Measurements from ENCODE around the gene LIMA1.

LIMA1 gene

GRCh38 chr12:50215033-50215432, 68.3 kb downstream of the LIMA1 start:
- no peak for DNase-seq (ENCODE audit: low spot score)

- DNase-seq (ENCODE audit: low spot score) = no peak
Measured at GRCh38 chr12:50214018-50214417, 69.3 kb downstream of the LIMA1 start.

- no peak for DNase-seq (ENCODE audit: low spot score)
Measured at GRCh38 chr12:50213439-50213838, 69.9 kb downstream of the LIMA1 start.

GRCh38 chr12:50212071-50212467, 71.3 kb downstream of the LIMA1 start:
- DNase-seq (ENCODE audit: low spot score) = no peak

GRCh38 chr12:50211392-50212070, 71.8 kb downstream of the LIMA1 start:
- no peak for DNase-seq (ENCODE audit: low spot score)

GRCh38 chr12:50207424-50207823, 75.9 kb downstream of the LIMA1 start:
- no peak for DNase-seq (ENCODE audit: low spot score)

GRCh38 chr12:50205648-50206047, 77.7 kb downstream of the LIMA1 start:
- no peak for DNase-seq (ENCODE audit: low spot score)

- DNase-seq (ENCODE audit: low spot score) = no peak
Measured at GRCh38 chr12:50203691-50204090, 79.6 kb downstream of the LIMA1 start.

- peak; percentile 92 for DNase-seq (ENCODE audit: low spot score)
Measured at GRCh38 chr12:50201987-50202521, 81.3 kb downstream of the LIMA1 start.

- DNase-seq (ENCODE audit: low spot score) = no peak
Measured at GRCh38 chr12:50200552-50201273, 82.6 kb downstream of the LIMA1 start.

GRCh38 chr12:50198829-50199228, 84.5 kb downstream of the LIMA1 start:
- DNase-seq (ENCODE audit: low spot score) = no peak

- DNase-seq (ENCODE audit: low spot score) = no peak
Measured at GRCh38 chr12:50197297-50197727, 86.0 kb downstream of the LIMA1 start.

GRCh38 chr12:50196537-50196936, 86.8 kb downstream of the LIMA1 start:
- no peak for DNase-seq (ENCODE audit: low spot score)

GRCh38 chr12:50195832-50196231, 87.5 kb downstream of the LIMA1 start:
- no peak for DNase-seq (ENCODE audit: low spot score)

- no peak for DNase-seq (ENCODE audit: low spot score)
Measured at GRCh38 chr12:50192908-50193307, 90.4 kb downstream of the LIMA1 start.

GRCh38 chr12:50192236-50192635, 91.1 kb downstream of the LIMA1 start:
- no peak for DNase-seq (ENCODE audit: low spot score)

GRCh38 chr12:50190859-50191258, 92.5 kb downstream of the LIMA1 start:
- DNase-seq (ENCODE audit: low spot score) = no peak

- DNase-seq (ENCODE audit: low spot score) = no peak
Measured at GRCh38 chr12:50188875-50189575, 94.3 kb downstream of the LIMA1 start.

- DNase-seq (ENCODE audit: low spot score) = no peak
Measured at GRCh38 chr12:50188241-50188781, 95.0 kb downstream of the LIMA1 start.

- DNase-seq (ENCODE audit: low spot score) = no peak
Measured at GRCh38 chr12:50187084-50187900, 96.0 kb downstream of the LIMA1 start.

- no peak for DNase-seq (ENCODE audit: low spot score)
Measured at GRCh38 chr12:50186681-50187080, 96.6 kb downstream of the LIMA1 start.

All from LoVo (cell line).